Astrocyte (in vitro differentiated cells and primary cell): ENCODE measurements around the gene NOL4L. TPM values are rescaled to one million over a fixed set of nuclear protein-coding genes. Genes with fewer than 3 reads are reported as not detected.

Source experiments
- DNase-seq: peaks from one replicate; pipeline ENCODE4 v3.0.0-alpha.2; 2010; ENCODE audit warnings: low read depth
- FAIRE-seq: peaks from 2 replicates; lab custom pipeline; 2011; peaks lifted over from hg19 to GRCh38; lab: Jason Lieb, UNC
- H2AFZ ChIP-seq: 2 replicates; pipeline ENCODE4 v1.6.0; 2012; ENCODE audit warnings: low read depth, low read length, inconsistent platforms
- H3K27ac ChIP-seq: 2 replicates; pipeline ENCODE4 v1.5.1; 2011; ENCODE audit warnings: low read depth, low read length, inconsistent platforms
- H3K27me3 ChIP-seq: 2 replicates; pipeline ENCODE4 v1.6.0; 2011; ENCODE audit warnings: low read length, inconsistent platforms; ENCODE audit not compliant: insufficient read depth
- H3K36me3 ChIP-seq: 2 replicates; pipeline ENCODE4 v1.5.1; 2011; ENCODE audit warnings: low read length, inconsistent platforms; ENCODE audit not compliant: insufficient read depth
- H3K4me1 ChIP-seq: 2 replicates; pipeline ENCODE4 v1.5.1; 2011; ENCODE audit warnings: low read length, inconsistent platforms; ENCODE audit not compliant: insufficient read depth
- H3K4me2 ChIP-seq: 2 replicates; pipeline ENCODE4 v1.6.0; 2012; ENCODE audit warnings: low read length, inconsistent platforms
- H3K4me3 ChIP-seq: 2 replicates; pipeline ENCODE4 v1.5.1; 2011; ENCODE audit warnings: low read depth, mild to moderate bottlenecking, low read length, inconsistent platforms; ENCODE audit not compliant: insufficient read depth
- H3K79me2 ChIP-seq: 2 replicates; pipeline ENCODE4 v1.6.0; 2012; ENCODE audit warnings: mild to moderate bottlenecking, low read length, inconsistent platforms; ENCODE audit not compliant: insufficient read depth
- H3K9ac ChIP-seq: 2 replicates; pipeline ENCODE4 v1.6.0; 2012; ENCODE audit warnings: mild to moderate bottlenecking, low read length, inconsistent platforms
- H3K9me3 ChIP-seq: 2 replicates; pipeline ENCODE4 v1.5.1; 2012; ENCODE audit warnings: low read depth, mild to moderate bottlenecking, low read length, inconsistent platforms; ENCODE audit not compliant: insufficient read depth
- H4K20me1 ChIP-seq: 2 replicates; pipeline ENCODE4 v1.6.0; 2012; ENCODE audit warnings: low read length, inconsistent platforms; ENCODE audit not compliant: insufficient read depth
- H3K27ac Mint-ChIP-seq: one replicate; pipeline ENCODE4 v1.8.0; 2021; ENCODE audit warnings: mild to moderate bottlenecking, mixed read lengths; ENCODE audit not compliant: unreplicated experiment
- H3K27me3 Mint-ChIP-seq: one replicate; pipeline ENCODE4 v1.8.0; 2021; ENCODE audit warnings: low read depth, mixed read lengths; ENCODE audit not compliant: unreplicated experiment
- H3K36me3 Mint-ChIP-seq: one replicate; pipeline ENCODE4 v1.8.0; 2021; ENCODE audit warnings: low read depth, mixed read lengths; ENCODE audit not compliant: unreplicated experiment
- H3K4me1 Mint-ChIP-seq: one replicate; pipeline ENCODE4 v1.8.0; 2021; ENCODE audit warnings: low read depth, mixed read lengths; ENCODE audit not compliant: unreplicated experiment
- H3K4me3 Mint-ChIP-seq: one replicate; pipeline ENCODE4 v1.8.0; 2021; ENCODE audit warnings: mild to moderate bottlenecking, moderate library complexity, mixed read lengths; ENCODE audit not compliant: unreplicated experiment
- H3K9me3 Mint-ChIP-seq: one replicate; pipeline ENCODE4 v1.8.0; 2021; ENCODE audit warnings: mild to moderate bottlenecking, mixed read lengths; ENCODE audit not compliant: unreplicated experiment
- EZH2 ChIP-seq: IDR thresholded peaks from 2 replicates; pipeline ENCODE4 v1.6.1; 2012; ENCODE audit warnings: mild to moderate bottlenecking, low read length, inconsistent platforms; ENCODE audit not compliant: insufficient read depth
- total RNA-seq: library from RNA; stranded (reverse); gene quantifications from 2 replicates; pipeline ENCODE4 v1.2.1, GENCODE V29; 2021
- TF ChIP-seq, protein P1 (sequence below): IDR thresholded peaks from 2 replicates; pipeline ENCODE4 v1.5.1; 2011; ENCODE audit warnings: low read depth, mild to moderate bottlenecking, inconsistent platforms, low read length, moderate library complexity; ENCODE audit not compliant: insufficient read depth

The NOL4L gene
- total RNA-seq, 1 donor from 2014 or later: 35.5 TPM

DNA sequence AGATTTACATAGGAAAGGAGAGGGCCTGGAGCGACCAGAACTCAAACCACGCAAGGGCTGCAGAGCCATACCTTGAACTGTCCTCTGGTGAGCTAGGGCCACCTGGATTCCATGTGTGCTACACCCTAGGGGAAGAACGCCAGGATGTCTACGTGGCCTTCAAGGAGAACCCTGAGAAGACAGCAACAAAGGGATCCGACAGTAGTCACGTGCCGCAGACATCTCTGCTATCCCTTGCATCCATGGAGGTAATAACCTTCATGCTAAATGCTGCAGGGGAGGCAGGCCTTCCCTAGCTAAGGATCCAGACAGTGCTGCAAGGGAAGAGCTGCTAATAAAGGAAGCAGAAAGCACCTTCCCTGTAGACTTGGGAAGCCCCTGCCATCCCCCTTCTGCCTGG lies 52.9 kb downstream of the NOL4L start:
- H3K27ac ChIP-seq: no peak overlapping the region
- H3K4me3 Mint-ChIP-seq: no peak overlapping the region
- H2AFZ ChIP-seq: no peak overlapping the region
- TF ChIP-seq EZH2: no peak
- TF ChIP-seq, protein P1, sequence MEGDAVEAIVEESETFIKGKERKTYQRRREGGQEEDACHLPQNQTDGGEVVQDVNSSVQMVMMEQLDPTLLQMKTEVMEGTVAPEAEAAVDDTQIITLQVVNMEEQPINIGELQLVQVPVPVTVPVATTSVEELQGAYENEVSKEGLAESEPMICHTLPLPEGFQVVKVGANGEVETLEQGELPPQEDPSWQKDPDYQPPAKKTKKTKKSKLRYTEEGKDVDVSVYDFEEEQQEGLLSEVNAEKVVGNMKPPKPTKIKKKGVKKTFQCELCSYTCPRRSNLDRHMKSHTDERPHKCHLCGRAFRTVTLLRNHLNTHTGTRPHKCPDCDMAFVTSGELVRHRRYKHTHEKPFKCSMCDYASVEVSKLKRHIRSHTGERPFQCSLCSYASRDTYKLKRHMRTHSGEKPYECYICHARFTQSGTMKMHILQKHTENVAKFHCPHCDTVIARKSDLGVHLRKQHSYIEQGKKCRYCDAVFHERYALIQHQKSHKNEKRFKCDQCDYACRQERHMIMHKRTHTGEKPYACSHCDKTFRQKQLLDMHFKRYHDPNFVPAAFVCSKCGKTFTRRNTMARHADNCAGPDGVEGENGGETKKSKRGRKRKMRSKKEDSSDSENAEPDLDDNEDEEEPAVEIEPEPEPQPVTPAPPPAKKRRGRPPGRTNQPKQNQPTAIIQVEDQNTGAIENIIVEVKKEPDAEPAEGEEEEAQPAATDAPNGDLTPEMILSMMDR: no peak
- no peak overlapping the region for H3K4me2 ChIP-seq
- H3K4me1 Mint-ChIP-seq: peaks cover 9% of the 10 kb centered on the region
- no peak for DNase-seq
- peaks cover 6% of the 10 kb centered on the region for H3K27me3 ChIP-seq
- no peak overlapping the region for H3K27ac Mint-ChIP-seq
- peaks cover 4% of the 10 kb centered on the region for H3K4me1 ChIP-seq
- H3K27me3 Mint-ChIP-seq: peaks cover 32% of the 10 kb centered on the region
- no peaks in the 10 kb centered on the region for H3K36me3 ChIP-seq
- H3K9me3 Mint-ChIP-seq: no peaks in the 10 kb centered on the region
- no peak overlapping the region for H3K9ac ChIP-seq
- H3K9me3 ChIP-seq: no peaks in the 10 kb centered on the region
- H3K4me3 ChIP-seq: no peak overlapping the region
- no peaks in the 10 kb centered on the region for H3K79me2 ChIP-seq
- peaks cover 8% of the 10 kb centered on the region for H4K20me1 ChIP-seq
- peaks cover 11% of the 10 kb centered on the region for H3K36me3 Mint-ChIP-seq
- FAIRE-seq: no peak

DNA sequence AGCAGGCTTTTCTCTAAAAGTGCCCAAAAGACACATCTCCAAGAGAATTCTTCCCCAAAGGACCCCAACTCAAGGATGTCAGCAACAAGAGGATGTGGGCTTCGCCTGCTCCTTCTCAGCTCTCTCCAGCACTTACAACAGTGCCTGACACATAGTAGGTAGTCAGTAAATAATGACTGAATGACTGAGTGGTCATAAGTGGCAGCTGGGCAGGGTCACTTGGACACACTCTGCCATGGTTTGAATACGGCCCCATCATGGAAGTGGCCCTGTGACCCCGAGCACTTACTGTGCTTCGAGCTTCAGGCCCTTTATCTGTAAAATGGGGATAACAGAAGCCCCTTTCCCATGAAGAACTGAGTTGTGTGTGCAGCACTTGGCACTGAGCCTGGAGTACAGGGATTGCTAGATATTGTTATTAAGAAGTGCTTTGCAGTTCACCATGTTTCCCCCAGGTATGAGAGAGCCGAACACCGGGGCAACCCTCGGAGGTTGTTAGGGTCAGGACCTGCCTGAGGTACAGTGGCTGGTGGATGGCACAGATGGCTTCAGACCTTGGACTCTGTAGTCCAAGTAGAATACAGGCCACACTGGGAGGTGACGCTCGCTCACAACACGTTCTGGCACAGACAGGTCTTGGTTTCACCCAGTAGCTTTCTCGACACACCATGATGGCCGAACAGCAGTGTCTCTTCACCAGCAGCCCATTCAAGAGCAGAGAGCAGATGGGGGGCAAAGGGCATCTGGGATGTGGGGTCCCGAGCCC lies 56.0 kb downstream of the NOL4L start:
- no peak overlapping the region for H3K4me3 Mint-ChIP-seq

More for the DNA sequence above, 56.0 kb downstream of the NOL4L start:
- no peaks in the 10 kb centered on the region for H3K36me3 ChIP-seq
- H3K4me3 ChIP-seq: no peak overlapping the region
- no peak for FAIRE-seq
- no peak overlapping the region for H3K27ac Mint-ChIP-seq
- no peak overlapping the region for H2AFZ ChIP-seq
- no peaks in the 10 kb centered on the region for H3K4me1 Mint-ChIP-seq
- H3K36me3 Mint-ChIP-seq: peaks cover 15% of the 10 kb centered on the region
- no peak overlapping the region for H3K9ac ChIP-seq
- no peak overlapping the region for H3K4me2 ChIP-seq
- peaks cover 3% of the 10 kb centered on the region for H3K27me3 ChIP-seq
- TF ChIP-seq EZH2: no peak
- TF ChIP-seq, protein P1: no peak
- H3K4me1 ChIP-seq: peaks cover 5% of the 10 kb centered on the region
- DNase-seq: no peak
- no peaks in the 10 kb centered on the region for H3K9me3 ChIP-seq
- no peaks in the 10 kb centered on the region for H3K79me2 ChIP-seq
- H3K27me3 Mint-ChIP-seq: peaks cover 34% of the 10 kb centered on the region
- no peak overlapping the region for H3K27ac ChIP-seq
- no peaks in the 10 kb centered on the region for H3K9me3 Mint-ChIP-seq
- peaks cover 10% of the 10 kb centered on the region for H4K20me1 ChIP-seq
